ENCODE measurements around the gene NBEA.

GRCh38 chr13:35716186-35716585 lies 774.1 kb downstream of the NBEA start:
- TF ChIP-seq CTCF (IDR thresholded peaks at IDR 0.05) (no peak), POLR2AphosphoS5 (IDR thresholded peaks at IDR 0.05) (peak in 1 of 3 donors; percentile 31)

All from breast epithelium (tissue), 3 donors.